ENCODE measurements around the gene C17orf78. TPM values are rescaled to one million over a fixed set of nuclear protein-coding genes. Genes with fewer than 3 reads are reported as not detected.

C17orf78 gene
- total RNA-seq, result not detected

GRCh38 chr17:37375706-37376105 is at the start of gene C17orf78:
C17orf78 (plus strand) TSS chr17:37375985; CDS start chr17:37376093, 108 bp downstream.

GRCh38 chr17:37406635-37407461 is 31.1 kb downstream of the C17orf78 start, which contains the start of the genes ACACA and TADA2A:
ACACA (minus strand) TSS chr17:37406836; CDS start chr17:37406299, 537 bp downstream.
TADA2A (plus strand) TSS chr17:37406886; CDS start chr17:37411366, 4,480 bp downstream.

Other genes starting within 250 kb of the C17orf78 start
- 116 TPM for gene ACACA, start 30.9 kb downstream of the C17orf78 start, total RNA-seq
- gene TADA2A, start 30.9 kb downstream of the C17orf78 start, total RNA-seq, result 41.8 TPM
- 16.1 TPM for gene DUSP14, start 113.9 kb downstream of the C17orf78 start, total RNA-seq
- gene SYNRG, start 233.4 kb downstream of the C17orf78 start, total RNA-seq, result 47.7 TPM

All from diencephalon (tissue), 1 donor.